Lung (tissue), 12 donors: Measurements from ENCODE around the gene CADM2. TPM values are rescaled to one million over a fixed set of nuclear protein-coding genes. Genes with fewer than 3 reads are reported as not detected.

Experiments
- ATAC-seq: fragments of 200-7000 bp; cut with Tn5 transposase; one replicate; pipeline ENCODE4 v1.9.1; 2020; ENCODE audit warnings: moderate number of reproducible peaks; ENCODE audit not compliant: insufficient read depth, low FRiP score
- DNase-seq, 3 donors: peaks; one replicate each; pipeline ENCODE4 v3.0.0-alpha.2; 2013 to 2017
- H3K27ac ChIP-seq, 2 donors: one replicate each; pipeline ENCODE4 v1.5.1; 2013; ENCODE audit warnings: mild to moderate bottlenecking in 2 of 2, moderate library complexity in 2 of 2, control low read depth in 1 of 2, inconsistent platforms in 1 of 2, low read depth in 1 of 2, low read length in 1 of 2
- H3K27me3 ChIP-seq, 3 donors: one replicate each; pipeline ENCODE4 v1.5.1; 2013; ENCODE audit warnings: low read length in 2 of 3; ENCODE audit not compliant: control insufficient read depth in 3 of 3, insufficient read depth in 3 of 3
- H3K36me3 ChIP-seq, 4 donors: one replicate each; pipeline ENCODE4 v1.5.1; 2013; ENCODE audit warnings: low read length in 4 of 4, mild to moderate bottlenecking in 1 of 4, moderate library complexity in 1 of 4; ENCODE audit not compliant: control insufficient read depth in 4 of 4, insufficient read depth in 4 of 4
- H3K4me1 ChIP-seq, 5 donors: one replicate each; pipeline ENCODE4 v1.5.1; 2013; ENCODE audit warnings: low read length in 5 of 5, mild to moderate bottlenecking in 2 of 5, moderate library complexity in 1 of 5; ENCODE audit not compliant: control insufficient read depth in 5 of 5, insufficient read depth in 5 of 5
- H3K4me3 ChIP-seq: one replicate; pipeline ENCODE4 v1.5.1; 2013; ENCODE audit warnings: mild to moderate bottlenecking, control low read depth, moderate library complexity
- H3K9ac ChIP-seq, 2 donors: one replicate each; pipeline ENCODE4 v1.5.1; 2013; ENCODE audit warnings: low read length in 2 of 2, control low read depth in 1 of 2; ENCODE audit not compliant: insufficient read depth in 1 of 2
- H3K9me3 ChIP-seq, 4 donors: one replicate each; pipeline ENCODE4 v1.5.1; 2013; ENCODE audit warnings: low read length in 3 of 4, mild to moderate bottlenecking in 1 of 4, moderate library complexity in 1 of 4; ENCODE audit not compliant: control insufficient read depth in 4 of 4, insufficient read depth in 3 of 4
- WGBS, 2 donors: extraction: QIAGEN DNeasy Blood & Tissue Kit; methylation state at CpG; one replicate each; pipeline ENCODE4 v1.1.7; 2013; 5-methylcytosine and 5-hydroxymethylcytosine counted together
- polyA plus RNA-seq, 2 donors: library from polyadenylated mRNA; stranded (reverse); fragments of 200-250 nt; gene quantifications; one replicate each; pipeline ENCODE4 v1.2.1, GENCODE V29; 2013
- total RNA-seq, 2 donors: library from RNA; depleted of rRNA in 1 of 2; stranded (reverse); fragments of >200 nt in 1 of 2; gene quantifications; one replicate each; pipeline ENCODE4 v1.2.1, GENCODE V29; 2014 to 2021
- TF ChIP-seq, protein P1 (sequence below): IDR thresholded peaks from 2 replicates; pipeline ENCODE4 v1.5.1; 2012; ENCODE audit warnings: mild to moderate bottlenecking; ENCODE audit errors: control extremely low read depth, extremely low read depth
- donor health status: control.
- donor health status: control.
- donor health status: Bipolar disorder and iron deficiency.
- donor health status: healthy.
- donor health status: DM: yes; HTN: yes; CAD: no.

The CADM2 gene
- total and polyA plus RNA-seq, 4 donors = 0.14 to 3.3 (median 0.32) TPM

DNA sequence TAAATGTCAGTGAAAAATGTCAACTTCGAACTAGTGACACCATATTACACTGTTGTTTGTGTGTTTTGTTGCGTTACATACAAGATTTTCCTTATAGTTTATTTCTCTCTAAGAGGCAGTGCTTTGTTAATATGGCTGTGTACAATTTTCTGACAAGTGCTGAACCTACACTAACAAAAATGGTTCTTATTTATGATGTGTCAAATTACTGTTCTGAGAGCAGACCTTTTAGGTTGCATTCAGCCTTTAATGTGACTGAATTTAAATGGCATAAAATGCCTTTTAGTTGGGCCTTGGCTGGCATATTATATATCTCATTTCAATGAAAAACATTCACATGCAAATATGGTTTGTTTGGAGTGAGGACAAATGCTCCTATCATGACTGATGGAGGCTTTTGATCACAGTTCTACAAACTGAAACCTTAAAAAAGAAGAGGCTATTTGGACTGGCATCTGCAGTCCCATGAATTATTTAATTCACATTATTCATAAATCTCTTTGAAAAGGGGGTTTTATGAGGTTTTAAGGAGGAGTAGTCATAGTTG, 750.6 kb downstream of the CADM2 start:
- no peak for ATAC-seq
- Histone ChIP-seq H3K36me3 (no peaks in the 10 kb centered on the region), H3K27me3 (no peaks in the 10 kb centered on the region), H3K9me3 (no peaks in the 10 kb centered on the region), H3K4me3 (no peak overlapping the region), H3K9ac (no peak overlapping the region), H3K27ac (no peak overlapping the region), H3K4me1 (no peaks in the 10 kb centered on the region)
- 79 to 81% methylated on average over 2 of the region's 2 CpGs for WGBS, 2 donors
- no peak for DNase-seq
- TF ChIP-seq, protein P1, sequence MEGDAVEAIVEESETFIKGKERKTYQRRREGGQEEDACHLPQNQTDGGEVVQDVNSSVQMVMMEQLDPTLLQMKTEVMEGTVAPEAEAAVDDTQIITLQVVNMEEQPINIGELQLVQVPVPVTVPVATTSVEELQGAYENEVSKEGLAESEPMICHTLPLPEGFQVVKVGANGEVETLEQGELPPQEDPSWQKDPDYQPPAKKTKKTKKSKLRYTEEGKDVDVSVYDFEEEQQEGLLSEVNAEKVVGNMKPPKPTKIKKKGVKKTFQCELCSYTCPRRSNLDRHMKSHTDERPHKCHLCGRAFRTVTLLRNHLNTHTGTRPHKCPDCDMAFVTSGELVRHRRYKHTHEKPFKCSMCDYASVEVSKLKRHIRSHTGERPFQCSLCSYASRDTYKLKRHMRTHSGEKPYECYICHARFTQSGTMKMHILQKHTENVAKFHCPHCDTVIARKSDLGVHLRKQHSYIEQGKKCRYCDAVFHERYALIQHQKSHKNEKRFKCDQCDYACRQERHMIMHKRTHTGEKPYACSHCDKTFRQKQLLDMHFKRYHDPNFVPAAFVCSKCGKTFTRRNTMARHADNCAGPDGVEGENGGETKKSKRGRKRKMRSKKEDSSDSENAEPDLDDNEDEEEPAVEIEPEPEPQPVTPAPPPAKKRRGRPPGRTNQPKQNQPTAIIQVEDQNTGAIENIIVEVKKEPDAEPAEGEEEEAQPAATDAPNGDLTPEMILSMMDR = no peak

DNA sequence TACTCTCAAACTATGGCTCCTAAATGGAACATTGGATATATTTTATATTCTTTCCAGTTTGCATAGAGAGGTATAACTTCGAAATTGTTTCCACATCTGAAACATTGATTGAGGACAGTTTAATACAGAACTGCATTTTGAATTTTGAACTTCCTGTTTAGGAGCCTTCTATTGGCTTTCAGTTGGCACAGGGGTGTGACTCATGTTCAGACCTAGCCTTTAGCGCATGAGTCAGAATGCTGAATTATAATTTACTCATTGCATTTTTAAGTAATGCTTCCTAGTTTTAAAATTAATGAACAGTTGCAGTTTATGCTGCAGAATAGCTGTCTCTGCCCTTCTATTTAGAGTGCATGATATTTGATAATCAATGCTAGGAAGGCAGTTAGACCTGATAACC, 751.7 kb downstream of the CADM2 start:
- no peak overlapping the region for H3K4me3 ChIP-seq
- TF ChIP-seq, protein P1 = no peak

DNA sequence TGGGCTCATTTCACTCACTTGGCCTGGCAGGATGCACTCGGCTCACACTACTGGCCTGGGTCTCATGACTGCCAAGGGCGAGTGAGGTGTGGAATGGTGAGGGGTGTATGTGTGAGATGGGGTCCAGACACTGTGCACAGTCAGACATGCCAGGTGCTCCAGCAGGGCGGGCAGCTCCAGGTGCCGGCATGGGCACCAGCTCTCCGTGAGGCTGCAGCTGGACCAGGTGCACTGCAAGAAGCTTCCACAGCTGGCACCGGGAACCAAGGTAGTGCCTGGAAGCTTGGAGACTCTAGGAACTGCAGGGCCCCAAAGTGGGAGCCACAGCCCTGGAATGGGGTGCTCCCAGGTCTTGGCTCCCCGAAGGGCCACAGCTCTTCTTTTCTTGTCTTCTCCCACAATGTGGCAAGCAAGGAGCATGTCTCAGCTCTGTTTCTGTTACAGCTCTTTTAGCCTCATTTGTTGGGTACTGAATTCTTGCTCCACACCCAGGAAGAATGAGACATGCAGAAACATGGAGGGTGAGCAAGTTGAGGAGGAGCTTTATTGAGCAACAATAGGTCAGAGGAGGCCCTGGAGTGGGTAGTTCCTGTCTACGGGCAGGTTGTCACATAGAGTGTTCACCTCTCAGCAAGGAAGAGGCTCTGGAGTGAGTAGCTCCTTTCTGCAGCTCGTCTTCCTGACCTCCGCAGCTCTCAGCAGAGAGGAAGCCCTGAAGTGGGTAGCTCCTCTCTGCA, 762.8 kb downstream of the CADM2 start:
- no peaks in the 10 kb centered on the region for H3K27me3 ChIP-seq
- DNase-seq (no peak), ATAC-seq (no peak)
- no peak overlapping the region for H3K4me3 ChIP-seq
- H3K4me1 ChIP-seq = no peaks in the 10 kb centered on the region
- H3K27ac ChIP-seq = no peak overlapping the region
- peaks cover 0 to 3% (median 0%) of the 10 kb centered on the region in 4 donors for H3K9me3 ChIP-seq
- 83 to 87% methylated on average over 10 of the region's 10 CpGs for WGBS, 2 donors
- H3K9ac ChIP-seq = no peak overlapping the region
- H3K36me3 ChIP-seq = no peaks in the 10 kb centered on the region
- TF ChIP-seq, protein P1 = no peak

More for the DNA sequence above, 751.7 kb downstream of the CADM2 start:
- Histone ChIP-seq H3K27me3 (no peaks in the 10 kb centered on the region), H3K9me3 (no peaks in the 10 kb centered on the region), H3K4me1 (no peaks in the 10 kb centered on the region), H3K36me3 (no peaks in the 10 kb centered on the region), H3K9ac (no peak overlapping the region), H3K27ac (no peak overlapping the region)
- 89 to 90% methylated on average over 2 of the region's 2 CpGs for WGBS, 2 donors
- ATAC-seq (no peak), DNase-seq (no peak)
